ENCODE data around the gene ZNF862.

ZNF862 gene

DNA sequence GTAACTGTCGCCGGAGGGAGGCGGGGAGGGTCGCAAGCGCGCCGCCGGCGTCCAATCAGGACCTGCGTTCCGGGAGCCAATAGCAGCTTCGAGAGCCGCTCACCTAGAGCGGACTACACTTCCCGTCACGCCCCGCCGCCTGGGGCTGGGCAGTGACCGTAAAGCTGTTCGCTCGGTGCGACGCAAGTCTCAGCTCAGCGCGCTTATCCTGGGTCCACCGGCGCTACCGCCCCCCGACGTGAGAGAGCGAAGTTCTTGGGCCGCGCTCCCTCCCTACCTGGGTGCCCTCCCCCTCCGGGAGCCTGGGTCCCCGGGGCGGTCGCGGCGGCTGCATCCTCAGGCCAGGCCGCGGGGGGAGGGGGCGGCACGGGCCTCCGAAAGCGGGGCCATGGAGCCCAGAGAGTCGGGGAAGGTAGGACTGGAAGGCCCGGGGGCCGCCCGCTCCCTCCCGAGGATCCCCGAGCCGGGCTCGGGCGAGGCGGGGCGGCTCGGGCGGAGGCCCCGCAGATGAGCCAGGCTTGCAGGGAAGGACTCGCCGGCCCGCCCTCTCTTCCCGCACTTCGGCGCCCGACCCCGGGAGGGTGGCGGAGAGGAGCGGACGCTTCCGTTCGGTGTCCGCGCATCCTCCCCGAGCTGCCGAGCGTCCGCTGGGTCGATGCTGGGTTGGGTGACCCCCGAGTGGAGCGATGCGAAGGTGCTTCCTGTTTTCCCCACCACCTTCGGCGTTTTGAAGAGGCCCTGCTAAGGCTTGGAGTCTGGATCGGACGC lies at the start of gene ZNF862:
TSS of gene ZNF862 (plus strand) at position 152 of the 768 bp plus-strand sequence. CDS start at position 389, 237 bp downstream.
- DNase-seq (ENCODE audit: low read depth in 1 of 2, low spot score in 1 of 2), result peak; percentile 92 to 94

DNA sequence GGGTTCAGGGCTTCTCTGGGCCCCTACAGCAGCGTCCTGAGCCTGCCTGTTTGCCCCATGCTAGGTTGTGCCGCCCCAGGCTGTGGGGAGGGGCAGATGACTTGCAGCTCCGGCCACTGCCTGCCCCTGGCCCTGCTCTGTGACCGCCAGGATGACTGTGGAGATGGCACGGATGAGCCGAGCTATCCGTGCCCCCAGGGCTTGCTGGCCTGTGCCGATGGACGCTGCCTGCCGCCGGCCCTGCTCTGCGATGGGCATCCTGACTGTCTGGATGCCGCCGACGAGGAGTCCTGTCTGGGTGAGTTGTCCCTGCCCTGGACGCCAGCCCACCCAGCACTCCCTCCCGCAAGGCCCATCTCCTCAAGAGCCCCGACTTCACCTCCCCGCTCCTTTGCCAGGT lies 49.1 kb upstream of the ZNF862 start:
- DNase-seq (ENCODE audit: low read depth in 1 of 2, low spot score in 1 of 2), result no peak

DNA sequence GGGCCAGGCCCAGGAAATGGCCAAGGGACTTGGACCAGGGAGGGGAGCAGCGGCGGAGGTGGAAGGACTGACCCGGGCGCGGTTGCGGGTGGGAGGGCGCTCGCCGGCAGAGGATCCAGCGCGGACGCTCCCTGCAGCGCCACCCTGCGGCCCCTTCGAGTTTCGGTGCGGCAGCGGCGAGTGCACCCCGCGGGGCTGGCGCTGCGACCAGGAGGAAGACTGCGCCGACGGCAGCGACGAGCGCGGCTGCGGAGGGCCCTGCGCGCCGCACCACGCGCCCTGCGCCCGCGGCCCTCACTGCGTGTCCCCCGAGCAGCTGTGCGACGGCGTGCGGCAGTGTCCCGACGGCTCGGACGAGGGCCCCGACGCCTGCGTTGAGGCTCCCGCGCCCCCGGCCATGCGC lies 48.0 kb upstream of the ZNF862 start:
- DNase-seq (ENCODE audit: low read depth in 1 of 2, low spot score in 1 of 2), result no peak

DNA sequence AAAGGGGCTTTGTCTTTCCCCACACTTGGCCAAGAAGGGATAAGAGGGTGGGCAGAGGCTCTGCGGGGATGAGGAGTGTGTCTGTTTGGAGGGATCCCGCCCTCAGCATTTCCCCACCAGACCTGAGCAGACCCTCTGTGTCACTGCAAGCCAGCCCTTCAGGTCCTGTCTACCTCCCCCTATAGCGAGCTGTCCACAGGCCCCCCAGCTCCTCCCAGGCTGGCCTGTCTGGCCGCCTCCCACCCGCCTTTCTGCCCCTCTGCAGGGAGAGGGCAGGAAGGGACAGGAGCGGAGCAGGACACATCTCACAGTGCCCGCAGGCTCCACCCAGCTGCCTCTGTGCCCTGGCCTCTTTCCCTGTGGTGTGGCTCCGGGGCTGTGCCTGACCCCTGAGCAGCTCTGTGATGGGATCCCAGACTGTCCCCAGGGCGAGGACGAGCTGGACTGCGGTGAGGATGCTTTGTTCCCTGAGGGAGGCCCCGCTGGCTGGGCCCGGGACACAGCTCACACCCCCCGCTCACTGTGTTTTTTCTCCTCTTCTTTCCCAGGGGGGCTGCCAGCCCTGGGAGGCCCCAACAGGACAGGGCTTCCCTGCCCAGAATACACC lies 47.3 kb upstream of the ZNF862 start:
- DNase-seq (ENCODE audit: low read depth in 1 of 2, low spot score in 1 of 2), result no peak

DNA sequence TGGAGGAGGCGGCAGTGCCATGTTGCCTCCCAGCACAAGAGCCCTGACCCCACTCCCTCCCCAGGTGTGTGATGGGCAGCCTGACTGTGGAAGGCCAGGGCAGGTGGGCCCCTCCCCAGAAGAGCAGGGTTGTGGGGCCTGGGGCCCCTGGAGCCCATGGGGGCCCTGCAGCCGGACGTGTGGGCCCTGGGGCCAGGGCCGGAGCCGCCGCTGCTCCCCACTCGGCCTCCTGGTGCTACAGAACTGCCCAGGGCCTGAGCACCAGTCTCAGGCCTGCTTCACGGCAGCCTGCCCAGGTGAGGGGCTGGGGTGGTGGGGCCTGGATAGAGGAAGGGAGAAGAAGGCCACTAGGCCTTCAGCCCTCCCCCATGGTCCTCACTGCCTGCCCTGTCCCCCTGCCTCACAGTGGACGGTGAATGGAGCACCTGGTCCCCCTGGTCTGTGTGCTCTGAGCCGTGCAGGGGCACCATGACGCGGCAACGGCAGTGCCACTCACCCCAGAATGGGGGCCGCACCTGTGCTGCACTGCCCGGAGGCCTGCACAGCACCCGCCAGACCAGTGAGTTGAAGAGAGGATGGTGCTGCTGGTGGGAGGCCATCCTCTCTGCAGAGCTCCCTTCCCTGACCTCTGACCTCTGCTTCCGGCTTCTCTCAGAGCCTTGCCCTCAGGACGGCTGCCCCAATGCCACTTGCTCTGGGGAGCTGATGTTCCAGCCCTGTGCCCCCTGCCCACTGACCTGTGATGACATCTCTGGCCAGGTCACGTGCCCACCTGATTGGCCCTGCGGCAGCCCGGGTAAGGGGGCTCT lies 46.6 kb upstream of the ZNF862 start:
- no peak for DNase-seq (ENCODE audit: low read depth in 1 of 2, low spot score in 1 of 2)

DNA sequence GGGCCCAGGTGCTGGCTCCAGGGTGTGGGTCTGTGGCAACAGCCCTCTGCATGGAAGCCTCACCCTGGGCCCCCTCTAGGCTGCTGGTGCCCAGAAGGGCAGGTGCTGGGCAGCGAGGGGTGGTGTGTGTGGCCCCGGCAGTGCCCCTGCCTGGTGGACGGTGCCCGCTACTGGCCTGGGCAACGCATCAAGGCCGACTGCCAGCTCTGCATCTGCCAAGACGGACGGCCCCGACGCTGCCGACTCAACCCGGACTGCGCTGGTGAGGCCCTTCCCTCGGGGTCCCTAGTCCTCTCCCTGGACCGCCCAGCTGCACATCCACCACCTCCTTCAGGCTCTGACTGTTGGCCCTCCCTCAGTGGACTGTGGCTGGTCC lies 46.0 kb upstream of the ZNF862 start:
- DNase-seq (ENCODE audit: low read depth in 1 of 2, low spot score in 1 of 2), result no peak

DNA sequence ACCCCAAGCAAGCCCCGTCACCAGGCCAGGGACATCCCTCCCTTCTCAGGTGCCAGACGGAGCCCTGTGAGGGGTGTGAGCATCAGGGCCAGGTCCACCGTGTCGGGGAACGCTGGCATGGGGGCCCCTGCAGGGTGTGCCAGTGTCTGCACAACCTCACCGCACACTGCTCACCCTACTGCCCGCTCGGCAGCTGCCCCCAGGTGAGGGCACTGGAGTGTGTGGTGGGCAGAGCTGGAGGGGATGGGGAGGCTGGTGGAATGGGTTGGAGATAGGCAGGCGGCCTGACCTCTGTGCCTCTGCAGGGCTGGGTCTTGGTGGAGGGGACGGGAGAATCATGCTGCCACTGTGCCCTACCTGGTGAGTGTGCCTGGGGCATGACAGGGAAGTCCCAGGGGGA lies 44.9 kb upstream of the ZNF862 start:
- no peak for DNase-seq (ENCODE audit: low read depth in 1 of 2, low spot score in 1 of 2)

DNA sequence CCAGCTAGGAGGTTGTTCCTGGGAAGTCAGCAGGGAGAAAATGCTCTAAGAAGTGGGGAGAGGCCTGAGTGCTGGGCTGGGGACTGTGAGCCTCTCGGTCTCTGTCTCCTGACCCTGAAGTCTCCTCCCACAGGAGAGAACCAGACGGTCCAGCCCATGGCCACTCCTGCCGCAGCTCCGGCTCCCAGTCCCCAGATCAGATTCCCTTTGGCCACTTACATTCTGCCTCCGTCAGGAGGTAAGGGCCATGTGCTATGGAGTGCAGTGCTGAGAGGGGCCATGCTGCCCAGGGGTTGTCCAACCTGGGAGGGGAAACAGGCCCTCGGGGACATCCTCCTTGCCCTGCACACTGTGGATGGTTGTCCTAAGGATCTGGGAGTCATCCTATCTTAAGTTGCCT lies 43.5 kb upstream of the ZNF862 start:
- no peak for DNase-seq (ENCODE audit: low read depth in 1 of 2, low spot score in 1 of 2)

DNA sequence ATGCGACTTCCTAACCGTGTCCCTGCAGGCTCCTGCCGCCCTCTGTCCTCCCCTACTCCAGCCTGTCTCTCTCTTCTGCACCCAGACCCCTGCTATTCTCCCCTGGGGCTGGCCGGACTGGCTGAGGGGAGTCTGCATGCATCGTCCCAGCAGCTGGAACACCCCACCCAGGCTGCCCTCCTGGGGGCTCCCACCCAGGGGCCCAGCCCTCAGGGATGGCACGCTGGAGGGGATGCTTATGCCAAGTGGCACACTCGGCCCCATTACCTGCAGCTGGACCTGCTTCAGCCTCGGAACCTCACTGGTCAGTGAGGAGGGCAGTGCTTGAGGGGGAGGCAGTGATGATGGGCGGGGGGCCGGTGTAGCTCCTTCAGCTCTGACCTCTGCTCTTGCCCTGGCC lies 43.0 kb upstream of the ZNF862 start:
- DNase-seq (ENCODE audit: low read depth in 1 of 2, low spot score in 1 of 2), result no peak

DNA sequence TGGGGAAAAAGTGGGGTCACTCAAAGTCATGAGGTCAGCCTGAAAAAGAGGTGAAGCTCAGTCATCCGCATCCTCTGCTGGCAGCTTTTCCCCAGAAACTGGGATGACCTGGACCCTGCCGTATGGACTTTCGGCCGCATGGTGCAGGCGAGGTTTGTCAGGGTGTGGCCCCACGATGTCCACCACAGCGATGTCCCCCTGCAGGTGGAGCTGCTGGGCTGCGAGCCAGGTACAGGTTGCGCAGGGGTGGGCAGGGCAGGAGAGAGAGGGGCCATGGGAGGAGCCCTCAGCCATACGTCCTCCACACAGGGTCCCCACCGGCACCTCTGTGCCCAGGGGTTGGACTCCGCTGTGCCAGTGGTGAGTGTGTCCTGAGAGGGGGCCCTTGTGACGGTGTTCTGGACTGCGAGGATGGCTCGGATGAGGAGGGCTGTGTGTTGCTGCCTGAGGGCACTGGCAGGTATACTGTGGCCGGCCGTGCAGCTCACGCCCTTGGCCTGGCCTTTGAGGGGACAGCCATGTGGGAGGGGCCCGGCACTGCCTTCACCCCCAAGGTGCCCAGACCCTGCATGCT lies 41.8 kb upstream of the ZNF862 start:
- DNase-seq (ENCODE audit: low read depth in 1 of 2, low spot score in 1 of 2), result no peak

DNA sequence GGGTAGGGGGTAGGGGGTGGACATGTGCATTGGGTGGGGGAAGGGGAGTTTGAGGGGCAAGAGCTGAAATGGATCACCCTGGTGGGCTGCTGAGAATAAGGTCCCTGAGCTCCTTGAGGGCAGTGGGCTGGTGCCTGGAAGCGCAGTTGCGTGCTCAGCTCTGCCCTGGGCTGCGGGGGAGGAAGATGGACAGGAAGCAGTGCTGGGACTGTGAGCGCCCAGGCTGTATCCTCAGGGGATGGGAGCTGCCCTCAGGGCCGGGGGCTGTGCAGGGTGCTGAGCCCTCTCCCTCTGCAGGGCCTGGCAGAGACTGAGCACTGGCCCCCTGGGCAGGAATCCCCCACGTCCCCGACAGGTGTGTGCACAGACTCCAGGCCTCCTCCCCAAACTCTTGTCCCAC lies 40.4 kb upstream of the ZNF862 start:
- no peak for DNase-seq (ENCODE audit: low read depth in 1 of 2, low spot score in 1 of 2)

DNA sequence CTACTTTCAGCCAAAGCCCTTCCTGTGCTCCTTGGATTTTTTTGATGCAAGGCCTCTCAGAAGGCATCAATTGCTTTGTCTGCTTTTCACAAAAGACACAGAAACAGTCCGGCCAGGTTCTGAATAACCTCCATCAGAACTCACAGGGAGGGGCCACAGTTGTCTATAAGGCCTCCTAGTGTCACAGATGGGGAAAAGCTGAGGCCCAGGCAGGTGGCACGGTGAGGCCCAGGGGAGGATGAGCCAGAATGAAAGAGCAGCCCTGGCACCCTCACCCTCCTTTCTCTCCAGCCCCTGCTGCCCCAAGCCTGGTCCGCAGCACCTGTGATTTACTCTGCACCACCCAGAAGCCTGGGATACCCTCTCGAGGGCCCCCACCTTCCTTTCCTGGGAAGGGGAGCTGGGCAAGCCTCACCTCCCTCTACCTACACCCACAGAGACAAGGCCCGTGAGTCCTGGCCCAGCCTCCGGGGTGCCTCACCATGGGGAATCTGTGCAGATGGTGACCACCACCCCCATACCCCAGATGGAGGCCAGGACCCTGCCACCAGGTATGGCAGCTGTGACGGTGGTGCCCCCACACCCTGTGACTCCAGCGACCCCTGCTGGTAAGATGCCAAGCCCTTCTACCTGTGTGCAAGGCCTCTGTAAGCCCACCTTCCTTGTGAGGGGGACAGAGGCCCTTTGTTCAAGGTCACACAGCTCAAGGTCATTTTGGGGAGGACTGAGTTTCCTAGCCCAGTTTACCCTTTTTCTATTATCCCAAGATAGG lies 38.6 kb upstream of the ZNF862 start:
- peak in 1 of 2 donors; percentile 28 for DNase-seq (ENCODE audit: low read depth in 1 of 2, low spot score in 1 of 2)

DNA sequence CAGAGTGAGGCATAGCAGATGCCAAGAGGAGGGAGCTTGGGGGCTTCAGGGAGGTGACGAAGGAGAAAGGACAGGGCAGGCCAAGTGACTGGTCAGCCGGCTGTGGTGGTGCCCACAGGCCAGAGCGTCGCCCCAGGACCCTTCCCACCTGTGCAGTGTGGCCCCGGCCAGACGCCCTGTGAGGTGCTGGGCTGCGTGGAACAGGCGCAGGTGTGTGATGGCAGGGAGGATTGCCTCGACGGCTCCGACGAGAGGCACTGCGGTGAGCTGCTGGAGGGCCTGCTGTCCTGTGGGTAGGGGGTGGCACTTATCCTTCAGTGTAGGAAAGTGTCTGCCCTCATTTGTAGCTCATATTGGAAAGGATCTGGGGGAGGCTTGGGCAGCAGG lies 38.0 kb upstream of the ZNF862 start:
- no peak for DNase-seq (ENCODE audit: low read depth in 1 of 2, low spot score in 1 of 2)

DNA sequence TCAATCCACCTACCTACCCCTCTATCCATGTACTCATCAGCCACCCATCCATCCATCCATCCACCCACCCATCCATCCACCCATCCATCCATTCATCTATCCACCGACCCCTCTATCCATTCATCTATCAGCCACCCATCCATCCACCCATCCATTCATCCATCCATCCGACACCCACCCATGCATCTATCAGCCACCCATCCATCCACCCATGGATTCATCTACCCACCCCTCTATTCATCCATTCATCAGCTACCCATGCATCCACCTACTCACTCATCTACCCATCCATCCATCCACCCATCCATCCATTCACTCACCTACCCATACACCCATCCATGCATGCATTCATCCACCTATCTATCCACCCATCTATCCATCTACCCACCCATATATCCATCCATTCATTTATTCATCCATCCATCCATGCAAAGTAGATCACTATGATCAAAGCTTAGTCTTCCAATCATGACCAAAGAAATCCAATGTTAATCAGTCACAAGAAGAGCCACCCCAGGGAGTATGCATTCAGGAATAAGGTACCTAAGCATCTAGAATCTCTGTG lies 37.1 kb upstream of the ZNF862 start:
- no peak for DNase-seq (ENCODE audit: low read depth in 1 of 2, low spot score in 1 of 2)

DNA sequence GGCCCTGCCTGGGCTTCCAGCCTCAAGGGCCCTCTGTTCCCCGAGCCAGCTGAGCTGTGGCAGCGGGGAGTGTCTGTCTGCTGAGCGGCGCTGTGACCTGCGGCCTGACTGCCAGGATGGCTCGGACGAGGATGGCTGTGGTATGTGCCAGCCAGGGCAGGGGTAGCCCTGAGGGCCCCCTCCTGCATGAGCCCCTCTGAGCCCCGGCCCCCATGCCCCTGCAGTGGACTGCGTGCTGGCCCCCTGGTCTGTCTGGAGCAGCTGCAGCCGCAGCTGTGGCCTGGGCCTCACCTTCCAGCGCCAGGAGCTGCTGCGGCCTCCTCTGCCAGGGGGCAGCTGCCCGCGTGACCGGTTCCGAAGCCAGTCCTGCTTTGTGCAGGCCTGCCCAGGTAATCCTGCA lies 36.4 kb upstream of the ZNF862 start:
- DNase-seq (ENCODE audit: low read depth in 1 of 2, low spot score in 1 of 2), result no peak

DNA sequence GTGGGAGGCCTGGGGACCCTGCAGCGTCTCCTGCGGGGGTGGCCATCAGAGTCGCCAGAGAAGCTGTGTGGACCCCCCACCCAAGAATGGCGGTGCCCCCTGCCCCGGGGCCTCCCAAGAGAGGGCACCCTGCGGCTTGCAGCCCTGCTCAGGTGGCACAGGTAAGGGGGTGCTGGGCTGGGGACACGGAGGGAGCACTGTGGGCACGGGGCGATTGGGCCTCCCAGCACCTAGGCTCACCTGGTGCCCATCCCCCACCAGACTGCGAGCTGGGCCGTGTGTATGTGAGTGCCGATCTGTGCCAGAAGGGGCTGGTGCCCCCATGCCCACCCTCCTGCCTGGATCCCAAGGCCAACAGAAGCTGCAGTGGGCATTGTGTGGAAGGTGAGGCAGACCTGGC lies 35.2 kb upstream of the ZNF862 start:
- no peak for DNase-seq (ENCODE audit: low read depth in 1 of 2, low spot score in 1 of 2)

DNA sequence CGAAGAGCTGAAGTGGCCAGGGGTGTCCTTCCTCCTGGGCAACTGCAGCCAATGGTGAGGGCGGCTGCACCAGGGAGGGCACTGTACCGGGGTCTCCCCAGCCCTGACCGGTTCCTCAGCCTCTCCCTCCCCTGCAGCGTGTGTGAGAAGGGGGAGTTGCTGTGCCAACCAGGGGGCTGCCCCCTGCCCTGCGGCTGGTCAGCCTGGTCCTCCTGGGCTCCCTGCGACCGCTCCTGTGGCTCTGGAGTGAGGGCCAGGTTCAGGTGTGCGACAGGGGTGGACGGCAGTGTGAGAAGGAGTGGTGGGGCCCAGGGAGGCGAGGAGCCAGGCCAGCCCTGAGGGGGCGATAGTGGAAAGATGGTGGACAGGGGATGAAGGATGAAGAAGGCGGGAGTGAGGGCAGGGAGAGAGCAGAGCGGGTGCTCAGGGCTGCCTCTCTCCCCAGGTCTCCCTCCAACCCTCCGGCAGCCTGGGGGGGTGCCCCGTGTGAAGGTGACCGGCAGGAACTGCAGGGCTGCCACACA lies 34.6 kb upstream of the ZNF862 start:
- no peak for DNase-seq (ENCODE audit: low read depth in 1 of 2, low spot score in 1 of 2)

DNA sequence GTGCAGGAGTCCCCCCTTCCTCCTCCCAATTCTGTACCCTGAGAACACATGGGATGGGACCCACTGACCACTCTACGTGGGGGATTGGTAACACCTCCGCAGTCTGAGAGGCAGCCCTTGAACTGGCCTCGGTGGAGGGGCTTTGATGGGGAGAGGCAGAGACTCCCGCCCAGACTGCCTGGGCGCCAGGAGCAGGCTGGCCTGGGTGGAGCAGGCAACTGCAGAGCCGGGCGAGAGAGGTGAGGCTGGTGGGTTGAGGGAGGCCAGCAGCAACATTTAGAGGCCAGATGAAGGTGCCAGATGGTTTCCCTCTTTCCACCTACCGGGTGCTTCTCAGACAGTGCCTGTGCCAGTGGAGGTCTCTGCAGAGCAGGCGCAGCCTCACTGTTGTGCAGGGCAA lies 34.1 kb upstream of the ZNF862 start:
- DNase-seq (ENCODE audit: low read depth in 1 of 2, low spot score in 1 of 2), result no peak

DNA sequence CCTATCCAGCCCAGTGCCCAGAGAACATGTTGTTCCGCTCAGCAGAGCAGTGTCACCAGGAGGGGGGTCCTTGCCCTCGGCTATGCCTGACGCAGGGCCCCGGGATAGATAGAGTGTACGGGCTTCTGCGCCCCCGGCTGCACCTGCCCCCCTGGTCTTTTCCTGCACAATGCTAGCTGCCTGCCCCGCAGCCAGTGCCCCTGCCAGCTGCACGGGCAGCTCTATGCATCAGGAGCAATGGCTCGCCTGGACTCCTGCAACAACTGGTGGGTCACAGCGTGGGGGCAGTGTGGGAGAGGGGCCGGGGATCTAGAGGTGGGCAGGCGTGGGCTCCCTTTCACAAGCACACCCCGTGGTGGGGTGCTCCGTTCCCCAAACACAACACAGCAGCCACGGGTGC lies 31.4 kb upstream of the ZNF862 start:
- no peak for DNase-seq (ENCODE audit: low read depth in 1 of 2, low spot score in 1 of 2)

DNA sequence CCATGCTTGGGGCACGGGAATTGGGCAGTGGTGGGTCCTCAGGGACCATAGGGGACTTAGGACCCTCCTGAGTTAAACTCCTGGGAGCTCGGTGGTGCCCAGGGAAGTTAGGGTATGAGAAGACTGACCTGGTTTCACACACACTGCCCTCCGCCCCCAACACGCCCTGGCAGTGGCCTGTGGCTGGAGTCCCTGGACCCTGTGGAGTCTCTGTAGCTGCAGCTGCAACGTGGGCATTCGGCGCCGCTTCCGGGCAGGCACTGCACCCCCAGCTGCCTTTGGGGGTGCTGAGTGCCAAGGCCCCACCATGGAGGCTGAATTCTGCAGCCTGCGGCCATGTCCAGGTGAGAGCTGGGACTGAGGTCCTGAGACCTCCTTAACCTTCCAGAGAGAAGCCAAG lies 29.9 kb upstream of the ZNF862 start:
- DNase-seq (ENCODE audit: low read depth in 1 of 2, low spot score in 1 of 2), result no peak

DNA sequence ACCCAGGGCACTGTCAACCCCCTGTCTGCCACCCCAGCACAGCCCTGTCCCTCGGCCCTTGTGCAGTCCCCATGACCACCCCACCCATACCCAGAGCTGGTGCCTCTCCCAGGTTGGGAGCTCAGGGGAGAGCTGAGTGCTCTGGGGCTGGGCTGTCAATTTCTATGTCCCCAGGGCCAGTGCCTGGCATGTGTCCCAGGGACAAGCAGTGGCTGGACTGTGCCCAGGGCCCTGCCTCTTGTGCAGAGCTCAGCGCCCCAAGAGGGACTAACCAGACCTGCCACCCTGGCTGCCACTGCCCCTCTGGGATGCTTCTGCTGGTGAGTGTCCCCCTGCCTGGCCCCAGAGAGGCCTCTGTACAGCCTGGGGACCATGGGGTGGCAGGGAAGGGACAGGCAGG lies 29.0 kb upstream of the ZNF862 start:
- no peak for DNase-seq (ENCODE audit: low read depth in 1 of 2, low spot score in 1 of 2)
